Left forelimb (tissue), 1 donor: ENCODE results near the gene KCNK4.

Experiments used
- DNase-seq: peaks from one replicate; pipeline ENCODE4 v3.0.0-alpha.2; 2018; ENCODE audit warnings: low spot score

Gene KCNK4

DNA sequence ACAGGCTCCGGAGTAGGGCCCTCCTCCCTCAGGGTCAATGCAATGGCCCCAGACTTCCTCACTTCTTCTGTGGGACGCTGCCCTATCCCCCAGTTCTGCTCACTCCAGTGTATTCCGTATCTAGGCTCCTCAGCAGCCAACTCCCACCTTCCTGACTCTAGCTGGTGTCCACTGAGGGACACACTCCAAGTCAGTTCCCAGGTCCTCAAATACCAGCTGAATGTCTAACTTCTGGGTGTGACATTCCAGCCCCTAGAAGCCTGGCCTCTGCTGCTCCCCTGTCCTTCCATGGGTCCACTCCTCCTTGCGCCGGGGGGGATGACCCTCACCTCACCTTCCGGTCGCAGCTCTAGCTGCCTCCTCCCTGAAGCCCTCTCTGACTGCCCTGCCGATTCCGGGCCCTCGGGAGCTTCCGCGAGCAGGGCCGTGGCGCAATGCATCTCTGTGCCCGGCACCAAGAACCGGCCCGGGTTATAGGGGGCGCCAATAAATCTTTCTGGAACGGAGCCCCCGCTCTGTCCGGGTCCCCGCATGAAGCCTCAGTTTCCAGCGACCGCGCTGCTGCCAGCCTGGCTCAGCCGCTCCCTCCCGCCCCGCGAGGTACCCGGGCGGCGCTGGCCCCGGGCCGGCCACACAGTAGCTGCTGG, 22.1 kb upstream of the KCNK4 start:
- DNase-seq, result no peak

DNA sequence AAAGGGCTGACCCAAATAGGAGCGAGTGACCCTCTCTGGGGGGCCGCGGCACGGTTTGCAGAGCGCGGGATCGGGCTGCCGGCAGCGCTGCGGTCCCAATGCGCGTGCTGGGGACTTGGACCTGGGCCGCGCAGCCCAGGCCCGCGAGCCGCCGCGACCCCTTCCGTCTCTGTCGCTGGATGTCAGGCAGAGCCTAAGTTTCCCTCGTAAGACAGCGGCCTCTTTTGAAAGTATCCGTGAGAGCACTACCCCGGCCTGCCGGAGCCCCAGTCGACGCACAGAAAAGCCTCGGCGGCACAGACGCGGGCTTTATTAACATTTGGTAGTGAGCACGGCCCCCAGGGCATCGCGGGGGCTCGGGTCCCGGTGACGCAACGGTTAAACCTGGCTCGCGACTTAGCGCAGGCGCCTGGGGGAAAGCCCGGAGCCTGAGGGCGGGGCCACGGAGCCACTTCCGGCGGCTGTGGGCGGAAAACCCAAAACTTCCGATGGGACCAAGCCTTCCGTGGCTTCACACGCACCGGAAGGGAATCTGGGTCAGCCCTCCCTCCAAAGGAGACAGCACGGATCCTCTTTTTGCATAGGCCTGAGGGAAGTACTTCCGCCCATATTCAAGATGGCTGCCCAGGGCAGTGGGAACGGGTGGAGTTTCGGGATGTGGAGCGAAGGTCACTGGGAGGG, 21.4 kb upstream of the KCNK4 start:
- peak; percentile 99 for DNase-seq

DNA sequence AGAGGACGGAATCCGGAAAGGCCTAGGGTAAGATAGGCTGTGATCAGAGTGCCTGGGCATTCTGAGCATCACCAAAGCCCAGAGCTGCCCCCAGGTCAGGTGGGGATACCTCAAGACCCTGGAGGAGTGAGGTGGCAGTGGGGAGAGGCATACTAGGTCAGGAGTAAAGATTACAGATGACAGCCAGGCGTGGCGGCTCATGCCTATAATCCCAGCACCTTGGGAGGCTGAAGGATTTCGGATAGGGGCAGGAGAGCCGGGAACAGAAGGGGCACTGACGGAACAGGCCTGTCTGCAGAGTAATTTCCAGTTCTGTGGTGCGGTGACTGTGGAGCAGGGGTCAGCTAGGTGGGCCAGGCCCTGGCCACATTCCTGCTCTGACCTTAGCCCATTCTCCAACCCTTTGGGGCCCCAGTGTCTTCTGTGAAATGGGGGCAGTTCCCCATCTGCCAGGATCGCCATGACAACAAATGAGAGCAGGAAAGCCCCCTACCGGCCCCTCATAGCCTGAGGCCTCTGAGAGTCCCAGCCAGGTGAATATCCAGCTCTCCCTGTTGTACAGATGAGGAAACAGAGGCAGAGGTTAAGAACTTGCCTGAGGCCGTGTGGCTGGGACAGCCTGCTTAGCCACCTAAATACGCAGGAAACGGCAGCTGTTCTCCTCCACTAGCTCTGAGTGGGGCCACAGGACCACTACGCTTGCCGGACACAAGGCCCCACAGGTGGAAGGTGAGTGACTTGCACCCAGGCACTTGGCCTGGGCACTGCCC, 15.9 kb upstream of the KCNK4 start:
- no peak for DNase-seq

DNA sequence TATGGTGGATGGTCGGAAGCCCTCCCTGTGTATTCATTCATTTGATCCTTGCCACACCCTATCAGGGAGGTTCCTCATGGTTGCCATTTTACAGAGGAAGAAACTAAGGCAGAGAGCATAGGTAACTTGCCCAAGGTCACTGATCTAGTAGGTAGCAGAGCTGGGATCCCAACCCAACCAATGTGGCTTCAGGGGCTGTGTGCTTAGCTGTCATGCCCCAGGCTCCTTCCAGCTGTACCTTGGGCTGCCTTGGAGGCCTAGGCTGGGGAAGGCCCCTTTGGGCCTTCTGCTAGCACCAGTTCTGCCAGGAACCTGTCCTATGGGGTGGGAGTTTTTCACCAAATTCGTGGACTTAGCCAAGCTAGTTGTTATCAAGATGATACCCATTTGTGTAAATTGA, 15.3 kb upstream of the KCNK4 start:
- no peak for DNase-seq

DNA sequence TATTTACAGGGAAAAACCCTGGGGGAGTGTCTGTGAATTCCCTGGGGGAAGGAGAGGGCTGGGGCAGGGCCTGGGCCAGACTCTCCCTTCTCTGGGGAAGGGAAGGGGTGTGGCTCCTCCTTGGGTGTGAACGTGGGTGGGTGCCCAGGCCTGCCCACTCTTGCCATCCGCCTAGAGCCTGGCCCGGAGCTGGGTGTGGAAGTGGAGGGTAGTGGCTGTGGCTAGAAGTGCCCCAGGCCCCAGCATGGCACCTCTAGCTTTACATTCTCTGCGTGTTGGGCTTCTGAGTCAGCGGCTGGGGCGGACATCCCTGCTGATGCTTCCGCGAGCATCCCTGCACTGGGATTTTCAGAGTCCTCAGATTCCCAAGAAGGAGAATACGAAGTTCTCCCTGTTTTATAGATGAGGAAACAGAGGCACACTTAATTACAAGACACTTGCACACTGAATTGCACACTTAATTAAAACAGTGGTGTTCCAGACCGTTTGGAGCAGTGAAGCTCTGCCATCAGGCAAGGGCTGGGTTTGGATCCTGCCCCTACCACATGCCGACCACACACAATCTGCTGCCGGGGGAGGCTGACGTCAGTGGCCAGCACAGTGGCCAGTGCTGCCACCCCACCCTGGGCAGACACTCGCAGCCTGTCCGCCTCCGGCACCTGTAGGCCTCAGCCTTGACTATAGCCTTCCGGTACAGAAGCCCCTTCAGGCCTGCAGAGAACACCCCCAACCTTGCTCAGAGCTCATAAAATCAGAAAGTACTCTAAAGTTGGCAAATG, 14.3 kb upstream of the KCNK4 start:
- no peak for DNase-seq

DNA sequence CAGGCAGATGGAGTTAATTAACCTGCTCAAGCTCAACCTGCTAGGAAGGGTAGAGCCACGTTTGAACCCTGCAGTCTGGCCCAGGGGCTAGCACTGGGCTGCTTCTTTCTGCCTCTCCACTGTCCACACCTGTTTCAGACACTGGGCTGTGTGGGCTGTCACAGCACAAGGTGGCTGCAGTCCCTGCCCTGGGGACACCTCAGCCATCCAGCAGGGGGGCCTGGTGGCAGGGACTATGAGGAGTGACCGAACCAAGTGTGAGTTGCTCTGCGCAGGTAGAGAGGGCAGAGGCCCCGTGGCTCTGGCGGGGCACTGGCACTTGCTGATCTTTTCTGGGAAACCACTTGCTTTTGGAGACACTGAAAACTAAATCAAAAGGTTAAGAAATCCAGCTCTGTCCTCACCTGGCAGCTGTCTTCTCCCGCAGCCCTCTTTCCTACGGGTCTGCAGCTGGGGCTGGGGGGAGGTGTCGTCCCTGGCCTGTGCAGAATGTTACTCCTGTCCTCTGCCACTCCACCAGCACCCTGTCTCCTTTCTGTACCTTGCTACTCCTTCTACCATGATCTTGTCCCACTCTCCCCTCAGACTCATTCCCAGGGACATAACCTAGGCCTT, 12.4 kb upstream of the KCNK4 start:
- DNase-seq, result no peak

DNA sequence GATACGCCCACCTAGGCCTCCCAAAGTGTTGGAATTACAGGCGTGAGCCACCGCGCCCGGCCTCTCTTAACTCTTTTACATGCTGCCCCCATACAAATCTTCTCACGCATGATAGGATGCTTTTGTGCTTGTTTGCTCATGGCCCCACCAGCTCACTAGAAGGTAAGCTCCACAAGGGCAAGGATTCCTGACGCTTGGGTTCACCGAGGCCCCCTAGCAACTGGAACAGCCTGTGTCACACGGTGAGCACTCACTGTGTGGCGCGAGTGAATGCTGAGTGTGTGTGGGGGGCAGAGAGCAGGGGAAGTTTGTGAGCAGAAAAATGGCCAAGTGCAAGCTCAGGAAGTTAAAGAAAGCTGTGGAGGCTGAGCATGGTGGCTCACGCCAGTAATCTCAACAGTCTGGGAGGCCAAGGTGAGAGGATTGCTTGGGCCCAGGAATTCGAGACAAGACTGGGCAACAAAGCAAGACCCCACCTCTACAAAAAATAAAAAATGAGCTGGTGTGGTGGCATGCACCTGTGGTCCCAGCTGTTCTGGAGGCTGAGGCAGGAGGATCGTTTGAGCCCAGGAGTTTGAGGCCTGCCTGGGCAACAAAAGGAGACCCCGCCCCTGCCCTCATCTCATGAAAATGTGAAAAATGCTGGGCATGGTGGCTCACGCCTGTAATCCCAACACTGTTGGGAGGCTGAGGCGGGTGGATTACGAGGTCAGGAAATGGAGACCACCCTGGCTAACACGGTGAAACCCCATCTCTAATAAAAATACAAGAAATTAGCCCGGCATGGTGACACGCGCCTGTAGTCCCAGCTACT, 8.9 kb upstream of the KCNK4 start:
- DNase-seq, result no peak

DNA sequence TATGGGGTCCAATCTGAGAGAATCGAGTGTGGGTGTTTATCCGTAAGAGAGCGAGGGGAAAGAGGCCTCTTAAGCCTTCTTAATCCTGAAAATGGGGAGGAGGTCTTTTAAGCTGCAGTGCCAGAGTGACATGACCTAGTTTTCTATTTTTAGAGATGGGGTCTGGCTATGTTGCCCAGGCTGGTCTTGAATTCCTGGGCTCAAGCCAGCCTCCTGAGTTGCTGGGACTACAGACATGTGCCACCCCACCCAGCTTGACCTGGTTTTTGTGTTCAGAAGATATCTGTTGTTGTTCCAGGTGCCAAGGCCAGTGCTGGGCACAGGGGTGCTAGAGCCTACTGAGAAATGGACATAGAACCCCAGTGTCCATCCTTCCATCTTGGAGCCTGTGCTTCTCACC, 8.0 kb upstream of the KCNK4 start:
- DNase-seq, result no peak

DNA sequence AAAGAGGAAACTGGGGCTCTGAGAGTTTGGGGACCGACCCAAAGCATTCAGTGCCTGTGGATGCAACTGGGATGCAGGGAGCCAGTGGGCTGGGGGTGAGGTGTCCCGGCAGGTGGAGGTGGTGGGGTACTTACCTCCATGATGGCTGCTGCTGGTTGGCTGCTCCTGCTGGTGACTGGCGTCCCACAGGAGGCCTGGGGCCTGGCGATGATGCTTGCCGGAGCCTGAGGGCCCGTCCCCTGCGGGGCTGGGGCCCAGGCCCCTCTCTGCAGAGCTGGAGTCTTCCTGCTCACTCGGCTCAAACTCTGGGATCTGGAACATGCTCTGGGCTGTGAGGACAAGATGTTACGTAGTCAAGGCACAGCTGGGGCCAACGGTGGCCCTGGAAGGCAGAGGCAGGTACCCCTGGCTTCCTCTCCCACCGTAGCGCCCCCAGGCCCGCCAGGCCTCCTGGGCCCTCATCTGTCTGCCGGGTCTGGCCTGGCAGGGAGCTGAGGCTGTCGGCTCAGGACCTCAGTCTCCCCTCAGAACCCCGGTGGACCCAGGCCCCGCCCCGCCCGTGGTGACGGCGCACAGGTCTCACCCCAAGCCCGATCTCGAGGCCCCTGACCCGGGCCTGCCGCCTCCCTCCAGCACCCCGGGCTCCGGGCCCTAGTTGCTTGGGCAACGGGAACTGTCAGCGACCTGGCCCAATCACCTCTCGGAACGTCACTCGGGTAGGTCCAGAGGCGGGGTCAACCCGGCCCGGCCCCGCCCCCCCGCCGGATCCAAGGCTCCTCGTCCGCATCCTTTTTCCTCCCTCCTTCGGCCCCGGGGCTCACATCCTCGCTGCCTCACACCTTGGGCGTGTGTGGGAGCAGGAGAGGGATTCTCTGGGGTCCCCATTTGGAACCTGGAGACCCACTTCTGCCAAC, 6.8 kb upstream of the KCNK4 start, which contains the start of gene BAD:
TSS of gene BAD (minus strand) at position 618 of the 914 bp plus-strand sequence. CDS start at position 321, 297 bp downstream.
- peak; percentile 98 for DNase-seq

DNA sequence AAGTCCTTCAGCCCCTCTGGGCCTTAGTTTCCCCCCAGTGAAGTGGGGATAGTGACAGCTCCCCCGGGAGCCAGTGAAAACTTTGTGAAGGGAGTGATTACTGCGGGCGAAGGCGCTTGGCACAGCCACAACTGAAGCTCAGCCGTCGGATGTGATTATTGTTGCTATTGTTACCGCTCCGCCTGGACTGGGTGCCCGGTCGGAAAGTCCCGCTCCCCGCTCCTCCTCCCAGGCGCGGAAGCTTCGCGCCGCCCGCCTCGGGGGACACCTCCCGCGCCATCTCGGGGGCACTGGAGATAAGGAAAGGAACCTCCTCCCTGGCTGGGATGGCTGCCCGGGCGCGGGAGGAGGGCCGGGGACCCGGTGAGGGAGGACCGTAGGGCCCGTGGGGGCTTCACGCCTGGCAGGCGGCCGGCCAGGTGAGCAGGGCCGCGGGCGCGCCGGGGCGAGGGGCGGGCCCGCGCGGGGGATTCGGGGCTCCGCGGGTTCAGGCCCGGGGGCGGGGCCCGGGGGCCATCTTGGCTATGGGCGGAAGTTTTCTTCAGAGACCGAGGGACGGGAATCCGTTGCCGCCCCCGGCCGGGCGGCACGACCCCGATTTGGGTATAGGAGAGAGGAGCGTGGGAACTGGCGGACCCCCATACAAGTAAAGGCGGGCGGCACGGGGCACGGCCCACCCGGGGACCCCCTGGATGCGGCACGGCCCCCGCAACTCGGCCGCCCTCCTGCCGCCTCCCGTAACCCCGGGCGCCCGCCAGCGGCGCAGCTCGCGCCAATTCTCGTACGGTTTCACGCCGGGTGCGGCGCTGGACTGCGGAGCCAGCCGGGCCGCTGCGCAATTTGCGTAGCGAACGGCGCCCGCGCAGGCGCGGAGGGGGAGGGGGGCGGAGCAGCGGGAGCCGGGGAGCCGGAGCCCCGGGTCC, 5.9 kb upstream of the KCNK4 start, which contains the start of gene GPR137:
TSS of gene GPR137 (plus strand) at position 887 of the 923 bp plus-strand sequence. CDS start 677 bp downstream, outside the sequence.
- peak; percentile 96 for DNase-seq

DNA sequence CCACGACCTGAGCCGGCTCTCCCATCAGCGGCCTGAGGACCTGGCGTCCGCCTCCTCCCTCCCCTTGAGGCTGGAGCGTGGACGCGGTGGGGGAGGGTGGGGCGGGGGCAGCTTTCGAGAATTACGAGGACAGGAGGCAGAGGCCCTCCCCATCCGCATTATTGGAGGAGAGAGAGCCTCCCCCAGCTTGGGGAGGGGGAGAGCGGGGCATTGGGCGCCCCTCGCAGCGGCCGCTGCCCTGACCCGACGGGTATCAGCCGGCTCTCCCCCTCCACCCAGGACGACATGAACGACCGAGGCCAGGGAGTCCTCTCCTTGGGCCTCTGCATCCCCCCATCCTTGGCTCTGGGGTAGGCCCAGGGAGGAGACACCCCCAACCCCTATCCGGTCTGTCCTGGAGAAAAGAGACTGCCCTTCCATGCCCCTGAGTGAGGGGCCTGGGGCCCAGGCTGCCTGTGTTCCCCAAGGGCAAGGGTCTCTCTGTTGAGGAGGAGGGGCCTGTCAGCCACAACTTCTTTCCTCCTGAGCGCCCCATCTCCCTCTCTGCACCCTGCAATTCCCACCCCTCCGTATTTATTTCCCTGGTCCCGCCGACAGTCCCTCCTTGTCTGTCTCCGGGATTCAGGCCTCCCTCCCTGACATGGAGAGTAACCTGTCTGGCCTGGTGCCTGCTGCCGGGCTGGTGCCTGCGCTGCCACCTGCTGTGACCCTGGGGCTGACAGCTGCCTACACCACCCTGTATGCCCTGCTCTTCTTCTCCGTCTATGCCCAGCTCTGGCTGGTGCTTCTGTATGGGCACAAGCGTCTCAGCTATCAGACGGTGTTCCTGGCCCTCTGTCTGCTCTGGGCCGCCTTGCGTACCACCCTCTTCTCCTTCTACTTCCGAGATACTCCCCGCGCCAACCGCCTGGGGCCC, 5.0 kb upstream of the KCNK4 start:
- DNase-seq, result no peak

DNA sequence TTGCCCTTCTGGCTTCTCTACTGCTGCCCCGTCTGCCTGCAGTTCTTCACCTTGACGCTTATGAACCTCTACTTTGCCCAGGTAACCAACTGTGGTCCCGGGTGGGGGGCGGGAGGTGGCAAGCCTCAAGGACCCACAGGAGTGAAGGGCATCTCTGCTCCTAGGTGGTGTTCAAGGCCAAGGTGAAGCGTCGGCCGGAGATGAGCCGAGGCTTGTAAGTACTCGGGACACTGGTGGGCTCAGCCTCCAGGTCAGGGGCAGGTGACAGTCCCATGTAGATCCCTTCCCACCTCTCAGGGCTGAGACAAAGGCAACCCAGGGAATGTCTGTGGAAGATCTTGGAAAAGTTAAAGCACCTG, 4.3 kb upstream of the KCNK4 start:
- DNase-seq, result no peak

DNA sequence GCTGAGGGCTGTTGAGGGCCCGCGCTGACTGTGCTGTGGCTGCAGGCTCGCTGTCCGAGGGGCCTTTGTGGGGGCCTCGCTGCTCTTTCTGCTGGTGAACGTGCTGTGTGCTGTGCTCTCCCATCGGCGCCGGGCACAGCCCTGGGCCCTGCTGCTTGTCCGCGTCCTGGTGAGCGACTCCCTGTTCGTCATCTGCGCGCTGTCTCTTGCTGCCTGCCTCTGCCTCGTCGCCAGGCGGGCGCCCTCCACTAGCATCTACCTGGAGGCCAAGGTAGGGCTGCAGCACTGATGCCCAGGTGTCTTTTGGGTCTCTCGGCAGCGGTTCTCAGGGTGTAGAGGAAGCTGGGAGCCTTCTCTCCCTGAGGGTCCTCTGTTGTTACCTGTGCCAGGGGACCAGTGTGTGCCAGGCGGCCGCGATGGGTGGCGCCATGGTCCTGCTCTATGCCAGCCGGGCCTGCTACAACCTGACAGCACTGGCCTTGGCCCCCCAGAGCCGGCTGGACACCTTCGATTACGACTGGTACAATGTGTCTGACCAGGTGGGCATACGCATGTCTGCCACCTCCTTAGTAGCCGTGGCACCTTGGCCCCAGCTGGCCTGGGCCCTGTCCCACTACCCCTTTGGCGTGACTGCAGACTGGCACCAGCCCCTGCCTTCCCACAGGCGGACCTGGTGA, 3.3 kb upstream of the KCNK4 start:
- DNase-seq, result no peak

DNA sequence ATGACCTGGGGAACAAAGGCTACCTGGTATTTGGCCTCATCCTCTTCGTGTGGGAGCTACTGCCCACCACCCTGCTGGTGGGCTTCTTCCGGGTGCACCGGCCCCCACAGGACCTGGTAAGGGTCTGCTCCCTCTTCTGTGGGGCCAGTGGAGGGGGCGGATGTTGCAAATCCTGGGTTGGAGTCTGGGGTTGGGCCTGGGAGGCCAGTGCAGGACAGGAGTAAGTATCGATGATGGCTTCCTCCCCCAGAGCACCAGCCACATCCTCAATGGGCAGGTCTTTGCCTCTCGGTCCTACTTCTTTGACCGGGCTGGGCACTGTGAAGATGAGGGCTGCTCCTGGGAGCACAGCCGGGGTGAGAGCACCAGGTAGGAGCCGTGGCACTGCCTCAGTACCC, 2.8 kb upstream of the KCNK4 start:
- no peak for DNase-seq

DNA sequence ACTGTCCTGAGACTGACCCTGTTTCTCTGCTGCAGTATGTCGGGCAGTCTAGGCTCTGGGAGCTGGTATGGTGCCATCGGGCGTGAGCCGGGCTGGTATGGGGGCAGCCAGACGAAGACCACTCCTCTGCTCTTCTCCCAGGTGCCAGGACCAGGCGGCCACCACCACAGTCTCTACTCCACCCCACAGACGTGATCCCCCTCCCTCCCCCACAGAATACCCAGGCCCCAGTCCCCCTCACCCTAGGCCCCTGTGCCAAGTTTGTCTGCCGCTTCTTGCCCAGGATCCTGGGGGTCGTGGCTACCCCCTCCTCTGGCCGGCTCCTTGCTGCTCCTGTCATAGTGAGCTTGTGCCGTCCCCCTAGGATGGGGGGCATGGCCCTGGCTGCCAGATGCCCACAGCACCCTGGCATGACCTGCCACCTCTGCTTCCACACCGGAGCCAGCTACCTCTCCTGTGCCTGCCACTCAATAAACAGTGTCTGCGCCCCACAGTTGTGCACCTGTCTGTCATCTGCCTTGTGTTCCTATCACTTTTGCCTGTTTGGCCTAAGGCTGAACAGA, 2.0 kb upstream of the KCNK4 start:
- DNase-seq, result no peak

DNA sequence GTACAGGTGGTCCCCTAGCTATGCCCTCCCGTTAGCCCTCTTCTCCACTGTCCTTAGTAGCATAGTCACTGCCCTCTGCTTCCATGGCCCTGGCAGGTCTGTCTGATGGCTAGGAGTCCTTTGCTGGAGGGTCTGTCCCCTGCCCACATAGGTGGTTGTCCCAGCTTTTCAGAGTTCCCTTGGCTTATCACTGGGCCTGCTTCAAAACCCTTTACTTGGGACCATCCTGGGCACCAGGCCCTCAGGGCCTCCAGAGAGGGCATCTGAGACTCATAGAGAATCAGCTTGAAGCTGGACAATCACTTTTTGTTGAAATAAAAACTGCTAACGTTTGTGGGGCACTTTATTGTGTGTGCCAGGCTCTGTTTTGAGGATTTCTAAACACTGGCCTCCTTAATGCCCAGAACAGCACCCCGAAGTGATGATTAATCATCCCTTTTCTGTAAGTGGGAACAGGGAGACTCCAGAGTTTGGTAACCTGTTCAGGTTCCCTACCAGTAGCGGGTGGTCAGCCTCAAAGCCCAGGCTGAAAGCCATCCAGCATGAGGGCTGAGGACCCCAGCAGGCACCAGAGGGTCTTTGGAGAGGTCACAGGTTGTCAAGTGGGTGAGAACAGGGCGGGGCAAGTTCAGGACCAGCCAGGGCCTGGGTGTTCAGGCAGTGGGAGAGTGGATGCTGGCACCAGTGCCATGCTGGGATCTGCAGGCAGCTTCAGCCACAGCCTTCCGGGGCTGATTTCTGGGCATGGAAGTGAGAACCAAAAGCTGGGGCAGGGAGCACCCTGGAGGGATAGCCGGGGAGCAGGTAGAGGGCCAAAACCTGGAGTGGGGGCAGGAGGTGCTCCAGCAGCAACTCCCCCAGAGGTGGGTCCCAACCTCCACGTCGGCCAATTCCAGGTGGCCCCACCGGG, 495 bp upstream of the KCNK4 start:
- DNase-seq, result no peak
